HepG2 (cell line): ENCODE results near the gene CFAP119. TPM values are rescaled to one million over a fixed set of nuclear protein-coding genes. Genes with fewer than 3 reads are reported as not detected.

Source experiments
- BCL3 ChIP-seq: sonication (generic); formaldehyde crosslinking; IDR thresholded peaks from 2 replicates; pipeline ENCODE4 v1.5.1; 2020; ENCODE audit warnings: mild to moderate bottlenecking, missing genetic modification reagents, moderate library complexity
- IKZF4 ChIP-seq: sonication (generic); formaldehyde crosslinking; IDR thresholded peaks from 2 replicates; pipeline ENCODE4 v1.5.1; 2020; ENCODE audit warnings: borderline replicate concordance, mild to moderate bottlenecking, low read depth, missing genetic modification reagents; ENCODE audit errors: not compliant biosample characterization
- KDM6A ChIP-seq: IDR thresholded peaks from 2 replicates; pipeline ENCODE4 v1.6.1; 2016; ENCODE audit warnings: low read depth
- NCOR1 ChIP-seq: fragments of 200-600 bp; sonication (generic); IDR thresholded peaks from 2 replicates; pipeline ENCODE4 v1.7.0; 2017; ENCODE audit warnings: antibody characterized with exemption, low read length, borderline replicate concordance
- RBM22 ChIP-seq: fragments of 200-400 bp; formaldehyde crosslinking; optimal IDR thresholded peaks from 2 replicates; pipeline ENCODE3; 2017; ENCODE audit warnings: mild to moderate bottlenecking, low read length, moderate library complexity
- STAG1 ChIP-seq: sonication (generic); formaldehyde crosslinking; IDR thresholded peaks from 2 replicates; pipeline ENCODE4 v1.4.0; 2020; ENCODE audit warnings: missing genetic modification reagents
- ZBTB37 ChIP-seq: sonication (generic); formaldehyde crosslinking; IDR thresholded peaks from 2 replicates; pipeline ENCODE4 v1.4.0; 2020; ENCODE audit warnings: mild to moderate bottlenecking, missing genetic modification reagents
- ZBTB44 ChIP-seq: sonication (generic); formaldehyde crosslinking; IDR thresholded peaks from 2 replicates; pipeline ENCODE4 v1.4.0; 2020; ENCODE audit warnings: missing genetic modification reagents
- ZMYM3 ChIP-seq: sonication (generic); formaldehyde crosslinking; IDR thresholded peaks from 2 replicates; pipeline ENCODE4 v1.5.1; 2020; ENCODE audit warnings: mild to moderate bottlenecking, missing genetic modification reagents
- ZNF687 ChIP-seq: sonication (generic); formaldehyde crosslinking; IDR thresholded peaks from 2 replicates; pipeline ENCODE4 v1.5.1; 2020; ENCODE audit warnings: mild to moderate bottlenecking, missing genetic modification reagents, moderate library complexity
- ZNF7 ChIP-seq: IDR thresholded peaks from 2 replicates; pipeline ENCODE4 v1.6.1; 2016; ENCODE audit warnings: missing biosample characterization, missing genetic modification reagents
- ZNF850 ChIP-seq: sonication (generic); formaldehyde crosslinking; conservative IDR thresholded peaks from 2 replicates; pipeline ENCODE4 v1.9.0; 2021; ENCODE audit warnings: mild to moderate bottlenecking, missing genetic modification reagents
- polyA plus RNA-seq, 8 experiments: library from polyadenylated mRNA; depleted of rRNA in 3 of 8; stranded (reverse) in 7 of 8; unstranded in 1 of 8; fragments of >200 nt; fragmentation: Illumina TruSeq in 4 of 8; extraction: Trizol in 4 of 8; gene quantifications; 2 replicates each; pipeline versions ENCODE4 v1.2.1 to v1.2.3, GENCODE V29; 2011 to 2016; ENCODE audit warnings: low read depth in 4 of 8, missing spikeins in 1 of 8, mixed read lengths in 1 of 8; ENCODE audit not compliant: insufficient read depth in 1 of 8
- total RNA-seq, 5 experiments: library from RNA; depleted of rRNA; stranded (reverse); fragments of >200 nt; fragmentation: Illumina TruSeq; extraction: Trizol; gene quantifications; 2 replicates each; pipeline ENCODE4 v1.2.3, GENCODE V29; 2016; ENCODE audit warnings: low read depth in 1 of 5

CFAP119 gene
- total and polyA plus RNA-seq, 2 of the 13 experiments (the other 11 are each of a cell fraction or from before 2014, with no cell fraction given): 6.4 TPM

GRCh38 chr16:30797670-30798309, 35.9 kb upstream of the CFAP119 start (continued):
- 0 out of 2 replicates have a peak, but pooled peaks have one; percentile 38 for TF ChIP-seq ZMYM3 (CRISPR knock-in tag)
- 0 out of 2 replicates have a peak, but pooled peaks have one; percentile 19 for TF ChIP-seq ZNF687 (CRISPR knock-in tag)
- 0 out of 2 replicates have a peak, but pooled peaks have one; percentile 5 for TF ChIP-seq KDM6A (CRISPR knock-in tag)
- no peak for TF ChIP-seq ZBTB37 (CRISPR knock-in tag)
- TF ChIP-seq IKZF4 (CRISPR knock-in tag): peak; percentile 36
- peak; percentile 91 for TF ChIP-seq ZNF7
- TF ChIP-seq STAG1: peak; percentile 42
- TF ChIP-seq BCL3 (CRISPR knock-in tag): 0 out of 2 replicates have a peak, but pooled peaks have one; percentile 35
- no peak for TF ChIP-seq ZBTB44 (CRISPR knock-in tag)
- TF ChIP-seq RBM22: no peak
- TF ChIP-seq ZNF850: no peak
- TF ChIP-seq NCOR1: no peak
